ENCODE data around the gene ATF4.

Gene ATF4

DNA sequence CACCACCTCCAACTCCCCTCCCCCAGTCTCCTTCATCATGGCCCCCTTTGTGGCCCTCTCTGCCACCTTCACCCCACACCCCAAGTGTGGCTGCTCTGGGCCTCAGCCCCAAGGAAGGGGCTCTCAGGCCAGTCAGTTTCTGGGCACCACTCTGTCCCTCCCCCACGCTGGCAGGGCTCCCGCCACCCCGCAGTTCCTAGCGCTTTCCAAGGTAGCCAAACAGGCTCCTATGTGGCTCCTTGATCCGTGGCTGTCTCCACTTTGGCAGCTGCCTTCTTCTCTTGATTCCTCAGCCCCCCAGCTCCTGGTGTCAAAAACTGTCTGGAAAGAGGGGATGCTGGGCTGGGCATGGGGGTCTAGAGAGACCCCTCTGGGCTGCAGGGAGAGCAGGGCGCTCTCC lies 39.8 kb downstream of the ATF4 start:
- DNase-seq = no peak

DNA sequence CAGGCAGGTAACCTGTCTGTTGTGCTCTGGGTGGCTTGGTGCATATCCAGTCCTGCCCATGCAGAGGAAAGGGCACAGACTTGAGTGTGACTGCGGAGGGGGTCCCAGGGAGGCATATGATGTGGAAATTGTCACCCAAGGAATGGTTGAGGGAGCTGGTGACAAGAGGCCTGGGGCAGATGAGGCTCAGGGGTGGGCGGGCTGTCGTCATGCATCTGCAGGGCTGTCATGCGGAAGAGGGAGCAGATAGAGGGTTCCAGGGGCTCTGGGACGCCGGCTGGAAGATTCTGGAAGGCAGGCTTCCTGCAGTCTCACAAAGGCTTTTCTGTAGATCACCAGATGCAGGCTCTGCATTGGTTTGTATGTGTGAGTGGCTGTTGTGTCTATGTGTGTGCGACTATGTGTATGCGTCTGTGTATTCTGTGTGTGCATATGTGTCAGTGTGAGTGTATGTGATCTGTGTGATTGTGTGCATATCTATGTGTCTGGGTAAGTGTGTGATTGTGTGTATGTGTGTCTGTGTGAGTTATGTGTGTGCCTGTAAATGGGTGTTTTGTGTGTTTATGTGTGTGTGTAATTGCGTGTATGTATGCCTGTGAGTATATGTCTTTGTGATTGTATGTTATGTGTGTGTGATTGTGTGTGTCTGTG lies 42.6 kb downstream of the ATF4 start:
- DNase-seq = no peak

- DNase-seq = no peak
Observed at GRCh38 chr22:39563571-39564428, 43.4 kb downstream of the ATF4 start.

DNA sequence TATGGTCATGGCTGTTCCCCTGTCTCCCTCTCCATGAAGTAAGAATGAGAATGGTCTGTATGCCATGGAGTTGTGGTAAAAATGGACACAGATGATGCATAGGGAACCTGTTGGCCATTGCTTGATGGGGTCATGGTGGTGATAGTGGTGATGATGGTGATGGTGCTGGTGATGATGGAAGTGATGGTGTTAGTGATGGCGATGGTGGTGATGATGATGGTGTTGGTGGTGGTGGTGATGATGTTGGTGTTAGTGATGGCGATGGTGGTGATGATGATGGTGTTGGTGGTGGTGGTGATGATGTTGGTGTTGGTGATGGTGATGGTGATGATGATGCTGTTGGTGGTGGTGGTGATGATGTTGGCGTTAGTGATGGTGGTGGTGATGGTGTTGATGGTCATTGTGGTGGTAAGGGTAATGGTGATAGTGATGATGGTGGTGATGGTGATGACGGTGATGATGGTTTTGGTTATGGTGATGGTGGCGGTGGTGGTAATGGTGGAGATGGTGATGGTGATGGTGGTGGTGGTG lies 45.1 kb downstream of the ATF4 start:
- no peak for DNase-seq

GRCh38 chr22:39567135-39567946 lies 47.0 kb downstream of the ATF4 start:
- DNase-seq = no peak

DNA sequence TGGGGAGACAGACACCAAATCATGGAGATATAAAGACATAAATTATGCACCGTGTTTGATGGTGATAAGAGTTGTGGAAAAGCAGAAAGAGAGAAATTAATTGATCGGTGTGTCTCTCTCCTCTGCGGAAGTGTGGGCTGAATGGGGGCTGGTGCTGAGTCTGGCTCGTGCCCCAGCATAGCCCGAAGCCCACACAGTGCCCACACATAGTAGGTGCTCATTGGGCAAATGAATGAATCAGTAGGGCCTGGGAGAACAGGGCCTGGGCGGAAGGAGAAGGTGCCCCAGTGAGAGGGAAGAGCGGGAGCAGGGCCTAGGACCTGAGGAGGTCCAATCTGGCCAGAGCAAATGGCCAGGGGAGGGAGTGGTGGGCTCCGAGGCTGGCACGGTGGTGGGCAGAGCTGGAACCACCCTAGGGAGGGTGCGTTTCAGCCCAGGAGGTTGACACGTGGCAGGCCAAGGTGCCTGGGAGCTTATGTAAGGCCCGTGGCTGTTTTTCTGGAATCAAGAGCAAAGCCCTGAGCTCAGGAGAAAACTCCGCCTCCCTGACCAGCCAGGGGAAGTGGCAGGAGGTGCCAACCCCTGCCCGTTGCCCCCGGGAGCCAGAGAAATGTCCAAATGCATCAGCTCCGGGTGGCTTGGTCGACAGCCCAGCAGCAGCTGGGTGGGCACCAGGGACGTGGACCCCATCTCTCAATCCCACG lies 48.1 kb downstream of the ATF4 start:
- DNase-seq = no peak

DNA sequence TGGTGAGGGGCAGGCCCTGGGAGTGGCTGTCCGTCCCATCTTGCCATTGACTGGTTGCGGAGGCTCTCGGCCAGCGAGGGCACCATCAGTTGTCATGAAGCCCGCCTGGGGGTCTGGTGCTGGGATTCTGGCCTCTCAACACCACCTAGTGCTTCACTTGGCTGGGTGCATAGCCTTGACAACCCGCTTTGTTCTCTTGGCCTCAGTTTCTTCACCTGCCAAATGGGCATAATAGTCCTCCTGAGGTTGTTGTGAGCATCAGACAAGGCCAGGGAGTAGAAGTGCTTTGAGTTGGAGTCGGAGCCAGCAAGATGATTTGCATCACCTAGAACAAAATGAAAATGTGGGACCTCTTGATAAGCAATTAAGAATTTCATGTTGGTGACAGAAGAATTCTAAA lies 48.7 kb downstream of the ATF4 start:
- DNase-seq = no peak

- DNase-seq = no peak
Observed at GRCh38 chr22:39570226-39570625, 49.9 kb downstream of the ATF4 start.

GRCh38 chr22:39570665-39571064 lies 50.3 kb downstream of the ATF4 start, which contains the start of gene CACNA1I:
Gene CACNA1I (plus strand): TSS chr22:39570753. CDS start chr22:39570753, 0 bp downstream.
- DNase-seq = no peak

DNA sequence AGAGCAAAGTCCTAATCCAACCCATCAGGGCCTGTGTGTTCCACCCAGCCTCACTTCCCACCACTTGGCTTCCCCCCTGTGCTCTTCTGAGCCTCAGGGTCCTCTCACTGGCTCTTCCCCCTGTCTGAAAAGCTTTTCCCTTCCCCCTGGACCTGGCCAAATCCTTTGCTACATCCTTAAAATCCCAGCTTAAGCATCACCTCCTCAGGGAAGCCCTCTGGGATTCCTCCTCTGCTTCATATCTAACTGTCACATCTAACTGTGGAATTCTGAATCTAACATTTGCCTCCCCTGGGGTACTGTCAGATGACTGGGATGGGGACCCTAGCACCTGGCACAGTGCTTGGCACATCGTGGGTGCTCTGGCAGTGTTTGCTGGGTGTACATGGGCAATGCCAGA lies 51.2 kb downstream of the ATF4 start:
- no peak for DNase-seq

All from NCI-H345 (cell line).